GM21723 (cell line): ENCODE results near the gene OR6C74.

Experiments
- ATAC-seq: cut with Tn5 transposase; IDR thresholded peaks from one replicate; pipeline ENCODE4 v1.9.1; 2021; ENCODE audit warnings: mild to moderate bottlenecking, moderate library complexity; ENCODE audit not compliant: unreplicated experiment

Gene OR6C74

DNA sequence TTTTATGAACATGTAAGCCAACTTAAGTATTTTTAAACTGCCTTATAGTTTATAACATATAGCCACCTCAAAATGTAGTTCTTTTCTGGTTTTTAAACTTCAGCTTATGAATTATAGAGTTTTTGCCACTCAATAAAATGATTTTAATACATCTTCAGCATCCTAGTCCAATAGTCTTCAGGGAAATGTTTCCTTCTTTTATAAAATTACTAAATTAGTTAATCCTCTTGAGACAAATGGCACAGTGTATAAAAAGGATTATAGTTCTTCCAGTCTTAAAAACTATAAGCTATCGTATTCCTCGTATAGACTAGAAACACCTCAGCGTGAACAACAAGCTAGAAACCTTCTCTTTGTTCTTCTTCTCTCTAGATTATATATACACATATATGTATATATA, at the start of gene OR6C74:
TSS of gene OR6C74 (plus strand) at position 301 of the 400 bp plus-strand sequence. CDS start 2,679 bp downstream, outside the sequence.
- ATAC-seq, result no peak

DNA sequence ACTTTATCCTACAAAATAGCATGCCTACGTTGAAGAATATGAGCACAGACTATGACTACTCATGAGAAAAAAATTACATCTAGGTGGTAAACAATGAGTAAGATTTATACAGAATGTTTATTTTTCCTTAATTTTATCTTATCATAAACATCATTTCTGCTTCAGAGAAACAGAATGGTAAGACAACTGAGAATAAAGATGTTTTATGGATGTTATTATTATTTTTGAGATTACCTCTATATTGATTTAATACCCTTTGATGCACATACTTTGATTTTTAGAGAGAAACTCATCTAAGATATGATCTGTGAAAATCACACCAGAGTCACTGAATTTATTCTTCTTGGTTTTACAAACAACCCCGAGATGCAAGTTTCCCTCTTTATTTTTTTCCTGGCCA, 23.7 kb upstream of the OR6C74 start, which contains the start of gene OR10A7:
TSS of gene OR10A7 (plus strand) at position 301 of the 400 bp plus-strand sequence. CDS start at position 301, 0 bp downstream.
- ATAC-seq, result no peak

GRCh38 chr12:55226523-55226922, 17.9 kb upstream of the OR6C74 start:
- no peak for ATAC-seq

DNA sequence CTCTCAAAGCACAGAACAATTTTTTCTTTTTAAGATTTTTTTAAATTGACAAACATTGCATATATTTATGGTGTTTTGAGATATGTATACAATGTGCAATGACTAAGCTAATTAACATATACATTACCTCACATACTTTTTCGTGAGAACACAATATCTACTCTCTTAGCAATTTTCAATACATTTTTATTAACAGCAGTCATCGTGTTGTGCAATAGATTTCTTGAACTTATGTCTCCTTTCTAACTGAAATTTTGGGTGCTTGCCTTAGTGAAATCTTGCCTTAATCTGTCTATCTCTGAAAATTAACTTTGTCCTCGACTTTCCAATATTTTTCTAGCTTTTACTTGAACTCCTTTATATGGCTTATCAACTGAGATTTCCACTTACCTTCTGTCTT, 16.8 kb upstream of the OR6C74 start:
- ATAC-seq, result no peak

- ATAC-seq, result no peak
Observed at GRCh38 chr12:55246159-55246558, 1.8 kb downstream of the OR6C74 start.

DNA sequence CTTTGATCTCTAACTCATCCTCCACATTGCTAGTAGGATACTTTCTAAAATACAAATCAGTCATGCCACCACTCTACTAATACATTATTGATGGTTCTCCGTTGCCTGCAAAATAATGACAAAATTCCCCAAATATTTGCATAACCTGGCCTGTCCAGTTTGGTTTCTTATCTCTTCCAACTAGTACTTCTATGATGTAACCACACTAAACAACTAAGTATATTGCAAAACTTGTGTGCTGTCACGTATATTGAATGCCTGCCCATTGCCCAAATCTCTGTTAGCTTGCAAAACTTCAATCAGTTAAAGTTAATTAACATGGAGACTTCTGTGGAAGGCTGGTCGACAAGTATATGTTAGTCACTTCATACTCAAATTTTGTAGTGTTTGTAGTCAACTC, 6.5 kb downstream of the OR6C74 start:
- no peak for ATAC-seq

DNA sequence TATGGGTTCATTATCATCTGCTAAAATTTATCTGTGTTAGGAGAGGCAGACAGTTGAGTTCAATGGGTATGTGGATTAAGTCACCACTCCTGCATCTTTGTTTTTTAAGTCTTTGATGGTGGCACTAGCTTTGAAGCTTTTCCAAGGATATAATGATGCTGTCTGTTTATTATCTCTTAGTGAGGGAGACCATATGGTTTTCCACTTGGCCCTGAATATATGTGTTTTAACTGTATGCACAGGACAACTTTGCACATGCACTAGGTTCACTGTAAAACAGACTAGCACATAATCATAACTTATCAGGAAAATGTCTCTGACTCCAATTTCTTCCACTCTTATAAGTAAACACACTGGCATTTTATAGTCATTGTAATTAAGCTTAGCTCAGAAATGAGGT, 8.9 kb downstream of the OR6C74 start:
- no peak for ATAC-seq

- ATAC-seq, result no peak
Observed at GRCh38 chr12:55256831-55257230, 12.4 kb downstream of the OR6C74 start.

DNA sequence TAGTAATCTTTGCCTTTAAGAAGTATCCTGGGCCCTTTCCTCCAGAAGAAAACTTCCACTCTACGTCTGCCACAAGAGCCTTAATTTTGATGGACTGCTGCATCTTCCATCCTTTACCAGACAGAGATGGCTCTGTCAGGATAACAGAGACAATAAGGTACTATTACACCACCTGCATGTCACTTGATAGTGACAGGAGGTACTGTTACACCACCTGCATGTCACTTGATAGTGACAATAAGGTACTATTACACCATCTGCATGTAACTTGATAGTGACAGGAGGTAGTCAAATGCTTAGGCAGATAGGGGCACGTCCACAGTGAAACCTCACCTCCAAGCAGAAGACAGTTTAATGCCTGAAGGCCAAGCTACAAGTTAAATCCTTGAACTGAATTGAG, 13.9 kb downstream of the OR6C74 start:
- ATAC-seq, result no peak

DNA sequence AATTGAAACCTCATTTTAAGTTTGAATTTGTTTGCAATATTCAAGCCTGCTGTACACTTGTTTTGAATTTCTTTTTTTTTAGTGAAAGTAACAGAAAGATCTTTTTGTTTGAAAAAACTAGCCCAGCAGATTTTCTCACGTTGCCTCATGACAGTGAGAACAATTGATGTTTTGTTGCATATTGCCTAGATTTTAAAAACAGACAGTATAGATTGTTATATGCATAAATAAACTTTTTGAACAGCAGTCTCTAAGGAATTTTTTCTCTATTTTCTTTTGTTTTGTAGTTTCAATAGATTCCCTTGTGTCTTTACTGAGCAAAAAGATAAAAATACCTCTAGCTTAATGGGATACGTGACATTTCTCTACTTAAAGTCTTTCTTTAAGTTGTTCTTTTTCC, 36.6 kb downstream of the OR6C74 start:
- no peak for ATAC-seq

- no peak for ATAC-seq
Observed at GRCh38 chr12:55289999-55290398, 45.6 kb downstream of the OR6C74 start.
